SK-N-SH (cell line): ENCODE results near the gene THSD7B. TPM values are rescaled to one million over a fixed set of nuclear protein-coding genes. Genes with fewer than 3 reads are reported as not detected.

ENCODE experiments used
- CTCF ChIA-PET: fragments of 300-600, 350-600 bp; formaldehyde crosslinking; extraction: SDS; loops from one replicate; lab custom pipeline; 2021; lab: Yijun Ruan, JAX
- POLR2A ChIA-PET: fragments of 350-600 bp; sonication (Branson Sonifier 250); formaldehyde crosslinking; extraction: SDS; loops from one replicate; lab custom pipeline; 2020; ENCODE audit warnings: antibody characterized with exemption, inconsistent platforms; lab: Yijun Ruan, JAX
- DNase-seq: peaks from one replicate; pipeline ENCODE4 v3.0.0; 2012
- H2AFZ ChIP-seq: fragments of 200-600 bp; sonication (generic); 2 replicates; pipeline ENCODE4 v1.8.1; 2016; ENCODE audit warnings: antibody characterized with exemption, mild to moderate bottlenecking, low read depth
- H3F3A ChIP-seq: fragments of 200-600 bp; sonication (generic); replicated peaks from 2 replicates; pipeline ENCODE3; 2016; ENCODE audit warnings: antibody characterized with exemption, mild to moderate bottlenecking; ENCODE audit not compliant: insufficient read depth
- H3K27ac ChIP-seq, 2 experiments: fragments of 200-500 bp in 1 of 2; fragments of 200-600 bp in 1 of 2; sonication (Bioruptor generic) in 1 of 2; sonication (generic), shearing (Covaris generic) in 1 of 2; 2 replicates each; pipeline versions ENCODE4 v1.5.1 to v1.6.1; 2014 to 2016; ENCODE audit warnings: low read depth in 2 of 2, inconsistent platforms in 1 of 2, low read length in 1 of 2, mild to moderate bottlenecking in 1 of 2, mixed read lengths in 1 of 2
- H3K27me3 ChIP-seq: fragments of 200-600 bp; sonication (generic), shearing (Covaris generic); 2 replicates; pipeline ENCODE4 v1.6.1; 2016; ENCODE audit warnings: mixed run types; ENCODE audit not compliant: insufficient read depth
- H3K36me3 ChIP-seq, 2 experiments: fragments of 200-500 bp in 1 of 2; fragments of 200-600 bp in 1 of 2; sonication (Bioruptor generic) in 1 of 2; sonication (generic) in 1 of 2; replicated peaks in 1 of 2; 2 replicates each; pipeline versions ENCODE3 to v1.5.1; 2014 to 2016; ENCODE audit warnings: low read length in 1 of 2, mild to moderate bottlenecking in 1 of 2; ENCODE audit not compliant: insufficient read depth in 2 of 2, control insufficient read depth in 1 of 2
- H3K4me1 ChIP-seq, 2 experiments: fragments of 200-500 bp in 1 of 2; fragments of 200-600 bp in 1 of 2; sonication (Bioruptor generic) in 1 of 2; sonication (generic), shearing (Covaris generic) in 1 of 2; 2 replicates each; pipeline versions ENCODE4 v1.5.1 to v1.6.1; 2014 to 2016; ENCODE audit warnings: low read depth in 1 of 2, low read length in 1 of 2, mixed run types in 1 of 2; ENCODE audit not compliant: insufficient read depth in 2 of 2, control insufficient read depth in 1 of 2
- H3K4me2 ChIP-seq: fragments of 200-600 bp; sonication (generic), shearing (Covaris generic); 2 replicates; pipeline ENCODE4 v1.6.1; 2017; ENCODE audit warnings: mixed run types
- H3K4me3 ChIP-seq, 2 experiments: fragments of 200-500 bp in 1 of 2; fragments of 200-600 bp in 1 of 2; sonication (Bioruptor generic) in 1 of 2; sonication (generic), shearing (Covaris generic) in 1 of 2; 2 replicates each; pipeline versions ENCODE4 v1.5.1 to v1.8.1; 2014 to 2016; ENCODE audit warnings: low read depth in 2 of 2, inconsistent platforms in 1 of 2, low read length in 1 of 2, mild to moderate bottlenecking in 1 of 2, mixed read lengths in 1 of 2, moderate library complexity in 1 of 2
- H3K79me2 ChIP-seq: fragments of 200-600 bp; sonication (generic); 2 replicates; pipeline ENCODE4 v1.8.1; 2017; ENCODE audit warnings: mild to moderate bottlenecking; ENCODE audit not compliant: insufficient read depth
- H3K9ac ChIP-seq: fragments of 200-600 bp; sonication (generic); 2 replicates; pipeline ENCODE4 v1.6.1; 2017; ENCODE audit warnings: mixed run types
- H3K9me2 ChIP-seq: fragments of 200-600 bp; sonication (generic); 2 replicates; pipeline ENCODE4 v1.6.1; 2017; ENCODE audit warnings: mixed run types
- H3K9me3 ChIP-seq: fragments of 200-600 bp; sonication (generic); 2 replicates; pipeline ENCODE4 v1.6.1; 2017; ENCODE audit warnings: mixed run types, mild to moderate bottlenecking, moderate library complexity
- H4K20me1 ChIP-seq: fragments of 200-600 bp; sonication (generic); 2 replicates; pipeline ENCODE4 v1.6.1; 2017; ENCODE audit warnings: mild to moderate bottlenecking, mixed run types; ENCODE audit not compliant: insufficient read depth
- EP300 ChIP-seq, 2 experiments: IDR thresholded peaks; 2 replicates each; pipeline versions ENCODE4 v1.4.0 to v1.6.1; 2012; ENCODE audit warnings: borderline replicate concordance in 1 of 2, low read depth in 1 of 2, low read length in 1 of 2
- EZH2phosphoT487 ChIP-seq: fragments of 200-600 bp; sonication (generic); IDR thresholded peaks from 2 replicates; pipeline ENCODE4 v1.6.1; 2017; ENCODE audit warnings: low read depth, mixed run types, mild to moderate bottlenecking, antibody characterized with exemption, moderate library complexity, borderline replicate concordance
- FOSL2 ChIP-seq: IDR thresholded peaks from 2 replicates; pipeline ENCODE4 v1.4.0; 2012; ENCODE audit warnings: low read depth, mild to moderate bottlenecking, moderate library complexity, borderline replicate concordance
- FOXJ3 ChIP-seq: sonication (generic); formaldehyde crosslinking; IDR thresholded peaks from 2 replicates; pipeline ENCODE4 v1.5.1; 2020; ENCODE audit warnings: mild to moderate bottlenecking, missing genetic modification reagents
- FOXM1 ChIP-seq: IDR thresholded peaks from 2 replicates; pipeline ENCODE4 v1.4.0; 2012; ENCODE audit warnings: low read depth, mild to moderate bottlenecking
- GABPA ChIP-seq: IDR thresholded peaks from 2 replicates; pipeline ENCODE4 v1.4.0; 2012; ENCODE audit warnings: low read depth, mild to moderate bottlenecking
- GATA2 ChIP-seq: sonication (generic); formaldehyde crosslinking; IDR thresholded peaks from 2 replicates; pipeline ENCODE4 v1.5.0; 2020; ENCODE audit warnings: mild to moderate bottlenecking, missing genetic modification reagents
- JUND ChIP-seq: IDR thresholded peaks from 2 replicates; pipeline ENCODE4 v1.4.0; 2012
- MXI1 ChIP-seq: IDR thresholded peaks from 2 replicates; pipeline ENCODE4 v1.6.1; 2012; ENCODE audit warnings: mild to moderate bottlenecking, low read depth, low read length, improper control_type of control experiment
- RAD21 ChIP-seq: IDR thresholded peaks from 2 replicates; pipeline ENCODE4 v1.6.1; 2012; ENCODE audit warnings: mild to moderate bottlenecking, low read length
- RFX5 ChIP-seq: IDR thresholded peaks from 2 replicates; pipeline ENCODE4 v1.6.1; 2012; ENCODE audit warnings: mild to moderate bottlenecking, improper control_type of control experiment, low read length
- RXRA ChIP-seq: IDR thresholded peaks from 2 replicates; pipeline ENCODE4 v1.4.0; 2012; ENCODE audit warnings: low read depth, mild to moderate bottlenecking, borderline replicate concordance
- SIN3A ChIP-seq: IDR thresholded peaks from 2 replicates; pipeline ENCODE4 v1.6.1; 2012; ENCODE audit warnings: low read depth, mild to moderate bottlenecking, low read length, moderate library complexity, borderline replicate concordance
- TAF1 ChIP-seq: IDR thresholded peaks from 2 replicates; pipeline ENCODE4 v1.6.1; 2012; ENCODE audit warnings: low read depth, mild to moderate bottlenecking, low read length, moderate library complexity, borderline replicate concordance
- WGBS: methylation state at CpG from one replicate; pipeline ENCODE4 v1.1.6; 2017; ENCODE audit warnings: low lambda C conversion rate; 5-methylcytosine and 5-hydroxymethylcytosine counted together
- polyA plus RNA-seq, 3 experiments: library from polyadenylated mRNA; depleted of rRNA; stranded (reverse); fragments of >200 nt; gene quantifications; 2 replicates each; pipeline ENCODE4 v1.2.3, GENCODE V29; 2012
- TF ChIP-seq, protein P1 (sequence below): fragments of 150-350 bp; IDR thresholded peaks from 2 replicates; pipeline ENCODE4 v1.6.1; 2017; ENCODE audit warnings: antibody characterized with exemption, low read length, low read depth, borderline replicate concordance
- TF ChIP-seq, protein P2 (sequence below): fragments of 150-350 bp; IDR thresholded peaks from 2 replicates; pipeline ENCODE4 v1.6.1; 2016; ENCODE audit warnings: mild to moderate bottlenecking, low read depth, low read length
- TF ChIP-seq, protein P3 (sequence below): IDR thresholded peaks from 2 replicates; pipeline ENCODE4 v1.4.0; 2012; ENCODE audit warnings: low read depth, borderline replicate concordance
- TF ChIP-seq, protein P4 (sequence below): fragments of 200-600 bp; sonication (generic); IDR thresholded peaks from 2 replicates; pipeline ENCODE4 v1.6.1; 2017; ENCODE audit warnings: antibody characterized with exemption, mild to moderate bottlenecking, moderate library complexity

The THSD7B gene
- polyA plus RNA-seq, 1 of the 3 experiments (the other 2 are of a cell fraction): not detected

DNA sequence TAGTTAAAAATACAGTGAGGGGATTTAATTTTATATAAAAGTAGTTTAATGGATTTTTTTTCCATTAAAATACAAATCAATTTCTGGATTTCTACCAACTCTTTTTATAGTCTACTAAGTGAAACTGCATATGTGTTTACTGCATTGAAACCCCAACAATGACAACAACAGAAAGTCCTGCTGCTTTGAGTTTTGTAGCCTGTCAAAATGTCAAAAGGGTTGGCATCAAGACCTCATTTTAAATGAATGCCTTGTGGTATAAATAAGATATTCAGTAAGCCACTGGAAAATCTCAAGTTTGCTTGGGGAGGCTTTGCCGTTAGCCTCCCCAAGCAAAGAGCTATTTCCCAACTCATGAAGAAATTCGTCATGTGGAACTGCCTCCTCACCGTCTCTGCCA is 758.6 kb downstream of the THSD7B start:
- 27% methylated on average over 3 of the region's 3 CpGs for WGBS
- no peaks in the 10 kb centered on the region for H3K27me3 ChIP-seq
- H3F3A ChIP-seq: no peaks in the 10 kb centered on the region

More for the DNA sequence above, 758.6 kb downstream of the THSD7B start:
- ChIA-PET CTCF (no interaction called here), POLR2A (no interaction called here)
- Histone ChIP-seq H3K9me2 (no peaks in the 10 kb centered on the region), H4K20me1 (no peaks in the 10 kb centered on the region), H3K4me2 (no peak overlapping the region), H3K79me2 (no peaks in the 10 kb centered on the region), H3K9me3 (no peaks in the 10 kb centered on the region), H3K4me3 (no peak overlapping the region), H3K9ac (no peak overlapping the region), H2AFZ (no peak overlapping the region), H3K36me3 (no peaks in the 10 kb centered on the region), H3K27ac (no peak overlapping the region), H3K4me1 (no peaks in the 10 kb centered on the region)
- TF ChIP-seq EP300 (IDR thresholded peaks at IDR 0.05; ENCODE audit: borderline replicate concordance in 1 of 2, low read depth in 1 of 2, low read length in 1 of 2): no peak
- no peak for TF ChIP-seq SIN3A
- no peak for TF ChIP-seq RAD21
- no peak for TF ChIP-seq FOXJ3
- TF ChIP-seq, protein P1, sequence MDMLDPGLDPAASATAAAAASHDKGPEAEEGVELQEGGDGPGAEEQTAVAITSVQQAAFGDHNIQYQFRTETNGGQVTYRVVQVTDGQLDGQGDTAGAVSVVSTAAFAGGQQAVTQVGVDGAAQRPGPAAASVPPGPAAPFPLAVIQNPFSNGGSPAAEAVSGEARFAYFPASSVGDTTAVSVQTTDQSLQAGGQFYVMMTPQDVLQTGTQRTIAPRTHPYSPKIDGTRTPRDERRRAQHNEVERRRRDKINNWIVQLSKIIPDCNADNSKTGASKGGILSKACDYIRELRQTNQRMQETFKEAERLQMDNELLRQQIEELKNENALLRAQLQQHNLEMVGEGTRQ: no peak
- TF ChIP-seq, protein P2, sequence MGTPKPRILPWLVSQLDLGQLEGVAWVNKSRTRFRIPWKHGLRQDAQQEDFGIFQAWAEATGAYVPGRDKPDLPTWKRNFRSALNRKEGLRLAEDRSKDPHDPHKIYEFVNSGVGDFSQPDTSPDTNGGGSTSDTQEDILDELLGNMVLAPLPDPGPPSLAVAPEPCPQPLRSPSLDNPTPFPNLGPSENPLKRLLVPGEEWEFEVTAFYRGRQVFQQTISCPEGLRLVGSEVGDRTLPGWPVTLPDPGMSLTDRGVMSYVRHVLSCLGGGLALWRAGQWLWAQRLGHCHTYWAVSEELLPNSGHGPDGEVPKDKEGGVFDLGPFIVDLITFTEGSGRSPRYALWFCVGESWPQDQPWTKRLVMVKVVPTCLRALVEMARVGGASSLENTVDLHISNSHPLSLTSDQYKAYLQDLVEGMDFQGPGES: no peak
- no peak for TF ChIP-seq RXRA
- no peak for TF ChIP-seq FOXM1
- no peak for TF ChIP-seq GABPA
- TF ChIP-seq, protein P3, sequence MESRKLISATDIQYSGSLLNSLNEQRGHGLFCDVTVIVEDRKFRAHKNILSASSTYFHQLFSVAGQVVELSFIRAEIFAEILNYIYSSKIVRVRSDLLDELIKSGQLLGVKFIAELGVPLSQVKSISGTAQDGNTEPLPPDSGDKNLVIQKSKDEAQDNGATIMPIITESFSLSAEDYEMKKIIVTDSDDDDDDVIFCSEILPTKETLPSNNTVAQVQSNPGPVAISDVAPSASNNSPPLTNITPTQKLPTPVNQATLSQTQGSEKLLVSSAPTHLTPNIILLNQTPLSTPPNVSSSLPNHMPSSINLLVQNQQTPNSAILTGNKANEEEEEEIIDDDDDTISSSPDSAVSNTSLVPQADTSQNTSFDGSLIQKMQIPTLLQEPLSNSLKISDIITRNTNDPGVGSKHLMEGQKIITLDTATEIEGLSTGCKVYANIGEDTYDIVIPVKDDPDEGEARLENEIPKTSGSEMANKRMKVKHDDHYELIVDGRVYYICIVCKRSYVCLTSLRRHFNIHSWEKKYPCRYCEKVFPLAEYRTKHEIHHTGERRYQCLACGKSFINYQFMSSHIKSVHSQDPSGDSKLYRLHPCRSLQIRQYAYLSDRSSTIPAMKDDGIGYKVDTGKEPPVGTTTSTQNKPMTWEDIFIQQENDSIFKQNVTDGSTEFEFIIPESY: no peak
- no peak for TF ChIP-seq MXI1
- TF ChIP-seq TAF1: no peak
- TF ChIP-seq EZH2phosphoT487: no peak
- TF ChIP-seq, protein P4, sequence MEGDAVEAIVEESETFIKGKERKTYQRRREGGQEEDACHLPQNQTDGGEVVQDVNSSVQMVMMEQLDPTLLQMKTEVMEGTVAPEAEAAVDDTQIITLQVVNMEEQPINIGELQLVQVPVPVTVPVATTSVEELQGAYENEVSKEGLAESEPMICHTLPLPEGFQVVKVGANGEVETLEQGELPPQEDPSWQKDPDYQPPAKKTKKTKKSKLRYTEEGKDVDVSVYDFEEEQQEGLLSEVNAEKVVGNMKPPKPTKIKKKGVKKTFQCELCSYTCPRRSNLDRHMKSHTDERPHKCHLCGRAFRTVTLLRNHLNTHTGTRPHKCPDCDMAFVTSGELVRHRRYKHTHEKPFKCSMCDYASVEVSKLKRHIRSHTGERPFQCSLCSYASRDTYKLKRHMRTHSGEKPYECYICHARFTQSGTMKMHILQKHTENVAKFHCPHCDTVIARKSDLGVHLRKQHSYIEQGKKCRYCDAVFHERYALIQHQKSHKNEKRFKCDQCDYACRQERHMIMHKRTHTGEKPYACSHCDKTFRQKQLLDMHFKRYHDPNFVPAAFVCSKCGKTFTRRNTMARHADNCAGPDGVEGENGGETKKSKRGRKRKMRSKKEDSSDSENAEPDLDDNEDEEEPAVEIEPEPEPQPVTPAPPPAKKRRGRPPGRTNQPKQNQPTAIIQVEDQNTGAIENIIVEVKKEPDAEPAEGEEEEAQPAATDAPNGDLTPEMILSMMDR: no peak
- no peak for TF ChIP-seq JUND
- TF ChIP-seq GATA2 (CRISPR knock-in tag): no peak
- TF ChIP-seq RFX5: no peak
- TF ChIP-seq FOSL2: no peak
- no peak for DNase-seq
